22Rv1 (cell line): ENCODE data around the gene GNAI1.

Experiments used
- CTCF ChIP-seq: fragments of 450-650 bp; IDR thresholded peaks from 2 replicates; pipeline ENCODE4 v1.5.1; 2017; ENCODE audit warnings: mild to moderate bottlenecking
- ZFX ChIP-seq: fragments of 450-650 bp; IDR thresholded peaks from 2 replicates; pipeline ENCODE4 v1.6.1; 2017; ENCODE audit warnings: antibody characterized with exemption, borderline replicate concordance

DNA sequence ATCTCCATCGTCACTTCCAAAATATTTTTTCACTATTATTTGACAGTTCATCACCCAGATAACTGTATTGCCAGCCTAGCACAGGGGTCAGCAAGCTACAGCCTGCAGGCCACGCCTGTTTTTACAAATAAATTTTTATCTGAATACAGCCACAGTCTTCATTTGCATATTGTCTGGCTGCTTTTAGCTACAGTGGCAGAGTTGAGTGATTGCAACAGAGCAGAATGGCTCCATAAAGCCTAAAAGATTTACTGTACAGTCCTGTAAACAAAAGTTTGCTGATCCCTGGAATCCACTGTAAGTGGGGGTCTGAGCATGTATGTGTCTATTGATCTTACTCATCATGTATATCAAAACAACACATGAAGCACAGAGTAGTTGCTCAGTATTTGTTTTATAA is 45.9 kb upstream of the GNAI1 start:
- TF ChIP-seq CTCF, result no peak
- no peak for TF ChIP-seq ZFX
